Measurements from ENCODE around the gene FRS2.

The FRS2 gene

DNA sequence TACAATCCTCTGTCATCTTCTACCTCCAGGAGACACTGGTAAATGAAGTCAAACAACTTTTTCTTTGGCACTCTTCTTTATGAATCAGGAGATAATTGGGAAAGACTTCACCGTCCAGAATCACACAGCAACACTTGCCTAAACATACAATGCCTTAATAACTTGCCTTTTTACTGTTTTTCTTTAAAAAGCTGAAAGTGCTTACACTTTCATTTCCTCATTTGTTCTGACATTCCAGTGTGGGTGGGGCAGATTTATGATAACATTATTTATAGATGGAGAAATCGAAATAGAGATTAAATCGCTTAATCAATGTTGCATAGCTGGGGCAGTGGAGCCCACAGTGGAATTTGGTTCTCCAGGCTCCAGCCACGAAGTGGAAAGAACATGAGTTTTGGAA, 2.8 kb upstream of the FRS2 start:
- DNase-seq, result no peak

DNA sequence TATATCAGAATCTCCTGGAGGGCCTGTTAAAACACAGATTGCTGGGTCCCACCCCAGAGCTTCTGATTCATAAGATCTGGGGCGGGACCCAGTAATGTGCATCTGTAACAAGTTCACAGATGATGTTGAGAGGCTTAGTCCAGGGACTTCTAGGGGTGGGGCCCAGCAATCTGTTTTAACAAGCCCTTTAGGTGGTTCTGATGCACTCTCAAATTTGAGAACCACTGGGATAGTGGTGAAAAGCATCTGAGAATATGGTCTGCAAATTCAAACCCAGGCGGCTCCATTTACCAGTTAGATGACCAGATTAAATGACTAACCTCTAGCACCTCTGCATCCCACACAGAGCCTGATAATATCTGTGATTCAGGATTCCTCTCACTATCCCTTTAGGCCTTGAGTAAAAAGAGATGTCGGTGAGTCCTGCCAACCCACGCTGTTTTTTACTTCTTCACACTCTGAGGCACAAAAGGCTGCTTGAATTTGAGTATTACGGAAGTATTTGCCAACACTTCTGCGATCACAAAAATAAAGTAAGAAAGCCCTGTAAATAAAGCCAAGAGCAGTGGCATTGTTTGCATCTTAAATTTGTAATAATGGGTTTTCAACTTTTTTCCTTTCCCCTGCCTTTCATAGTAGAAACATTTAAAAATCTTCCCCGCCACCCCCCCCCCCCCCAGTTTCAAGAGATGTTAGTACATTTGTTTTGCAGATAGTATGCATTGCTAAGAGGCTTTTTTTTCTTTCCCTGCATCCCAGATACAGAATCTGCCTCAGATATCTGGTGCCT, 1.8 kb upstream of the FRS2 start:
- no peak for DNase-seq

DNA sequence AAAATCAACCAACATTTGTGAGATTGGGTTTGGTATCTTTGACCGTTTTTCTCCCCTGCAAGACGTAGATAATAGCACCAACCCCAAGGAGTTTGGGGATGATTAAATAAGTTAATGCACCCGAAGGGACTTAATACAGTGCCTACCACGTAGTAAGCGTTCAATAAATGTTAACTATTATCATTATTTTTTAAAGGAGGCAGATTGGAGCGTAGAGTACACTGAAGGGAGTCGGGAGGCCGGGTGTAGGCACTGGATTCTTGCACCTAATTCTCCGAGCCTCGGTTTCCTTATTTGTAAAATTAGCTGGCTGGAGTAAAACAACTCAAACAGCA, 367 bp upstream of the FRS2 start:
- no peak for DNase-seq

DNA sequence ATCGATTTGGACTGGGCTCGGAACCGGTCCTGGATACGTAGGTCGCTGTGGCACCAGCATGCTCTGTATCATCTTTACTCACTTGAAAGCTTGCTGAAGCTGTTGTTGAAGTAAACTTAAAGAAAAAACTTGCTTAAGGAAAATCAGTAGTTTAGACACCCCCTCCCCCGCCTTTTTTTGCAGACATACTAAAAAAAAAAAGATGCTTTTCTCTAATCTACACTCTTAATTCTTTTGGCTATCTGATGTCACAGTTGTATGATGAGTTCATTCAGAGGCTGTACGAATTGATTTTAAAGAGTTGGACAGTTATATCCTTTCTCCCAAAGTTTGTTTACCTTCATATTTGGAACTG, 865 bp downstream of the FRS2 start:
- no peak for DNase-seq

DNA sequence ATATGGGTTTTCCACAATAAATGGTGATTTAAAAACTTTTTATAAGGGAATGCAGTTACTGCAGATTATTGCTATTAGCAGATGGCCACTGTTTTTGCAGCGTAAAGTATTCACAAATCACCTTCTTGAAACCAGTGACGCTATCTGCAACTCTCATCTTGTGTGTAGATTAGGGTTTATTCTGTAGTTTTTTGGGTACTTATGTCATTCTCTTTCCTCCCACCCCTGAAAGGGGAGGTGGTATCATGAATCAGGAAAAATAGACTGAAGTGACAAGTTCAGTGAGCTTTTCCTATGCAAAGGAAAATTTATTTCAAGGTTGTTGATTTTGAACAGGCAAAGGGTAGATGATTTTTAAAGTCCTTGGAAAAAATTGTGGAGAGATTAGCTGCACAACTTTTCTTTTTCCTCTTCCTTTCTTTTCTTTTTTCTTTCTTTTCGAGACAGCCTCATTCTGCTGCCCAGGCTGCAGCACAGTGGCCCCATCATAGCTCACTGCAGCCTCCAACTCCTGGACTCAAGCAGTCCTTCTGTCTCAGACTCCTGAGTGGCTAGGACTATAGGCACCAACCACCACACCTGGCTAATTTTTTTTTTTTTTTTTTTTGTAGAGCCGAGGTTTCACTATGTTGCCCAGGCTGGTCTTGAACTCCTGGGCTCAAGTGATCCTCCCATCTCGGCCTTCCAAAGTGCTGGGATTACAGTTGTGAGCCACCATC, 1.6 kb downstream of the FRS2 start:
- no peak for DNase-seq

DNA sequence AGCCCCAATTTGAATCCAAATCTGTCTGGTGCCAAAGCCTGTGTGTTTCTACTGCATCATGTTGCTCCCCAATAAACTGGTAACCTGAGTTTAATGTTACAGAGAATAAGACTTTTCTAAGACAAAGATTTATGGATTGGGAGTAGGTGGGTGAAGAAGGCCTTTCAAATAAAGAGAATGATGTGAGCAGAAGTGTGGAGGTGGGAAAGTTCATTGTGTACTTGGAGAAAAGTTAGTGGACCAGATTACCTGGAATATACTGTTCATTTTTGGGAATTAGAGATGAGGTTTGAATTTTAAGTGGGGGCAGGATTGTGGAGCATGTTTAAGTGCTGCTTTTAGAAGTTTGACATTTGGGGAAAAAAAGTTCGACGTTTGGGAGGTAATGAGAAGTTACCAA, 3.1 kb downstream of the FRS2 start:
- DNase-seq, result no peak

DNA sequence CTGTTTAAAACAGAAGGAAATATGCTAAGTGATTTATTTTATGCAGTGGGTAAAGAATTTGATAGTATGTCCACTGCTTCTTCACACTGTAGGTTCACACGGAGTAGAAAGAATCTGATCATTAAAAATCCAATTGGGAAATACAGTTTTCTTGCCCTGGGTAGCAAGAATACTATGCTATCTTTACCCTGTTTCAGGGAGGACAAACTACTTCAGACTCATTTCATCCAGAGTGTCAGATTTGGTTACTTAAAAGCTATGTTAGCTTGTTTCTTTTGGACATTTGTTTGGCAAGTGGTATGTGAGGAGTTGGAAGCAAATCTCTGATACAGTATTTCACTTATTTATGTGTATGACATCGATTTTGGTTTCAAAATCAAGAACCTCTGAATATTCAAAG, 4.3 kb downstream of the FRS2 start:
- no peak for DNase-seq

DNA sequence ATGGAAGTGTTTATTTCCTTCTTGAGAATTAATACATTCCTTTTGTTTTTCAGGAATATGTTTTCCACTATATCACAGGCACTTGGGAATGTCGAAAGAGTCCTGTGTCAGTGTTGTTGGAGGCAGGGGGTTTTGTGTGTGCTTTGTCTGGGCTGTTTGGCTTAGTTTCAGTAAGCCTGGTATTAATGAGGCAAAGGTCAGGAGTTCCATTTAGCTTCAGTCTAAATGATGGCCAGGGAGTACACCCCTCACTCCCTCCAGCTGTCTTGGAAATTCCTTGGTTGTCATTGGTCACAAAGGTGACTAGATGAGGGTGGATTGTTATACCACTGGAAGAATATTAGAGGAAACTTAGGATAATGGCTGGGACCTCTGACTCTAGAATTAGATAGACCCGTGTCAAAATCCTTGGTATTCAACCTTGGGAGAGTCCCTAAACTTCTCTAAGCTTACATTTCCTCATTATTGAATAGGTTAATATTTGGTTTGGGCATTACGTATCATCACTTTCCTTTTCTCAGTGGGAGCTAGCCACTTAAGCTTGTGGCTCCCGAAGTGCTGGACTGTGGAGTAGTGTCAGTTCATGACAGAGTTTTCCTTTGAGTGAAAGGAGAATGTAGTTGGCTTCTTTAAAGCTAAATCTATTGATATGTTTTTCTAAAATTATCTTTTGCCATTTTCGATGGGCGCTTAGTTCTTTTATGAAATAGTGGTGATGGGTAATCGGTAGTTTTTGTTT, 5.2 kb downstream of the FRS2 start:
- DNase-seq, result no peak

DNA sequence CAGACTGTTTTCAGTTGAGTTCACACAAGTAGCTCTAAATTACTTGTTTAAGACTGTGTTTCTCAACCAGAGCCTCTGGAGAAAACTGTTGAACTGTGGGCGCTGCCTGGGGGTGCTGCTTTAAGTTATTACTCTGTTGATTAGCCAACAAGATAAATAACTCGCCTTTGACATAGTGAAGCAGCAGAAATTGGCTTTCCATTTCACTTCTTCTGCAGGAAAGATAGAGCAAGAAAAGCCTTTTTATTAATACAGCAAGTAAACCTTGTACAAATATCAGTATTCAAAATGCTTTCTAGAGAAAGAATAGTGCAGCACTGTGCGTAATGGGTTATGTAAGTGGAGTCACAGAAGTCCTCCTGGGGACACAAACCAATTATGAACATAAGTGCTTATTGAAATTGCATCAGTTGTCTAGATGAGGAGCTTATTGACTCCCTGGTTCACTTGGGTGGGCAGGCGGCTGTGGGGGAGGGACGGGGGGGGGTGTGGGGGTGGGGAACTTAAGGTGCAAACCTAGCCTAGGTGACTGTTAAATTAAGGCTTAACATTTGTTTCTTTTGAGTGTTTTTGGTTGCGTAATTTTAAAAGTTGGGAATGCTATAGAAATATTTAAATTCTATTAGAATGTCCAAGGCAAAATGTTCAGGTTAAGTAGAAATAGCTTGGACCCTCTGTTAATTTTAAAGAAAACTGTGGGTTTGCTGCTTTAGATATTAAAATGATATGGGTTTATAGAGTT, 6.3 kb downstream of the FRS2 start:
- DNase-seq, result no peak

DNA sequence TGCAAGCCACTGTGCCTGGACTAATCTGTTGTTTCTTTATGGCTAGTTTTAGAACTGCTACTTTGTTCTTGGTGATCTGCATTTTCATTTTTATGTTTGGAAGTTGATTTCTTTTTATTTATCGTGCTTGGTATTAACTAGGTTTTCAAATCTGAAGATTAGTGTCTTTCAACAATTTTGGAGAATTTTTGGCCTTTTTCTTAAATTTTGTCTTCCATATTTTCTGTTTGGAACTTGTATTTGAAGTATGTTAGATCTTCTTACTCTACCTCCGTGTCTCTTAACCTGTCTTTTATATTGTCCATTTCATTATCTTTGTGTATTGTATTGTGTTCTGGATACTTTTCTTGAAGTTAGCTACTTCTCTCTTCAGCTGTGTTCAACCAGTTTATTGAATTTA, 9.5 kb downstream of the FRS2 start:
- no peak for DNase-seq

DNA sequence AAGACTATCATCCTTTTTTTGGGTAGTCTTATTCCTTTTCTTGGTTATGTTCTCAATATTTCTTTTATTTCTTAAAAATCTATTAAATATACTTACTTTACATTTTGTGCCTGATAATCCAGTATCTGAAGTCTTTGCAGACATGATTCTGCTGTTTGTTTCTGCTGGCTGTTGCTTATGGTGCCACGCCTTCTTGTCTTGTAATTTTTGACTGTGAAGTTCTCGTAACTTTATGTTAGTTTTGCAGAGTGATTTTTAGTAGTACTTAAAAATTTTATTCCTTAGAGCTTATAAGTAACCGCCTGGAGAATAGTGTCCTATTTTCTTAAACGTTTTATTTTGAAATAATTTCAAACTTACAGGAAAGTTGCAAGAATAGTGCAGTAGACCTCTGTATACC, 10.5 kb downstream of the FRS2 start:
- DNase-seq, result no peak

DNA sequence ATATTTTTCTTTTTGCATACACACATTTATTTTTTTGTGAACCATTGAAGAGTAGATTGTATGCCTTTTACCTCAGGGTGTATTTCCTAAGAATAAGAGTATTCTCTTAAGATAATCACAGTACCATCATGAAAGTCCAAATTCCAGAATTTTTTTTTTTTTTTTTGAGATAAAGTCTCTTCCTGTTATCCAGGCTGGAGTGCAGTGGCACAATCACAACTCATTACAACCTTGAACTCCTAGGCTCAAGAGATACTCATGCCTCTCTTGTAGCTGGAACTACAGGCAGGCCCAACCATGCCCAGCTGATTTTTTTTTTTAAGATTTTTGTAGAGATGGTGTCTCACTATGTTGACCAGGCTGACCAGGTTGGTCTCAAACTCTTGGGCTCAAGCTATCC, 10.9 kb downstream of the FRS2 start:
- DNase-seq, result no peak

DNA sequence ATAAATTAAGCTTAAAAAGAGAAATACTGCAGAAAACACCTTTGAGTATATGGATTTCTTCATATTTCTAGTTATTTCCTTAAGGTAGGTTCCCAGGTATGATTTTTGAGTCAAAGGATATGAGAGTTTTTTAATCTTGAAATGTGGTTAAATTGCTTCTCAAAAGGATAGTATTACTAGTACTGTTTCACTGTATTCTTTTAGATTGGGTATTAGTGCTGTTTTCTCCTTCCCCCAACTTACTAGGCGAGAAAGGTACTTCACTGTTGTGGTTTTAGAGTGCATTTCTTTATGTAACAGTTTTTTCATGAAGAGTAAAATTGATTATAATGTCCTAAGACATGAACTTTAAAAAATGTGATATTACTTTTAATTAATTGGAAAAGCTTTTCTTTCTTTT, 13.5 kb downstream of the FRS2 start:
- DNase-seq, result no peak

DNA sequence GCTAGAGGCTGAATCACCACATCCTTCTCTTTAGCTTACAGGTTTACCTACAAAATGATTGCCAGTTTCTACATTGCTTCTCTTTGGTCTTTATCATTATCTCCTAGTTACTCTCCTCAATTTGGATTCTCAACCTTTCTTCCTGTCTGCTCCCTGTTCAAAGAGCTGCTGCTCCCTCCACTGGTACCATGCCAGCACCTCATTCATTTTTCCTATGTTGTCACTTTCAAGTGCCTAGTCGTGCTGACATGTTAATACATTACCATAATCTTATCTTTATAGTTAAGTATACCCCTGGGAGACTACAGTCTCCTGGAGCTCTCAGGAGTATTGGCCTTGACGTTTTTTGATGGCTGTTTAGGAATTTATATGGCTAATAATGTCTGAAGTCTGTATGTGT, 14.2 kb downstream of the FRS2 start:
- no peak for DNase-seq

DNA sequence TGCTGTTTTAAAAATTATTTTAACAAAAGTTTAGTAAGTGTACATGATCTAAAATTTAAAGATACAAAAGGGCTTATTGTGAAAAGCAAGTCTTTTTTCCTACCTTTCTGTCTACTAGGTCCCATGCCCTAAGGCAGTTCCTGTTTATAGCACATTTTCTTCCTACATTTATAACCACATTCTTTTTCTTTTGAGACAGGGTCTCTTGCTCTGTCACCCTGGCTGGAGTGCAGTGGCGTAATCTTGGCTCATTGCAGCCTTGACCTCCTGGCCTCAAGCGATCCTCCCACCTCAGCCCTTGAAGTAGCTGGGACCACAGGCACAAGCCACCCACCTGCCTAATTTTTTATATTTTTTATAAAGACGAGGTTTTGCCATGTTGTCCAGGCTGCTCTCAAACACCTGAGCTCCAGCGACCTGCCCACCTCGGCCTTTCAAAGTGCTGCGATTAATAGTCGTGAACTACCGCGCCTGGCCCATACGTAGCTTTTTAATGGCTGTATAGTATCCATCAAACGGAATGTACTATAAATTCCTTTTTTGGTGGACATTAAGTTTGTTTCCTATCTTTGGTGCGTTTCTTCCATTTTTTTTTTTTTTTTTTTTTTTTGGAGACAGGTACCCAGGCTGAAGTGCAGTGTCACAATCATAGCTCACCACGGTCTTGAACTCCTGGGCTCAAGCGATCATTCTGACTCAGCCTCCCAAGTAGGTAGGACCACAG, 20.9 kb downstream of the FRS2 start:
- no peak for DNase-seq

DNA sequence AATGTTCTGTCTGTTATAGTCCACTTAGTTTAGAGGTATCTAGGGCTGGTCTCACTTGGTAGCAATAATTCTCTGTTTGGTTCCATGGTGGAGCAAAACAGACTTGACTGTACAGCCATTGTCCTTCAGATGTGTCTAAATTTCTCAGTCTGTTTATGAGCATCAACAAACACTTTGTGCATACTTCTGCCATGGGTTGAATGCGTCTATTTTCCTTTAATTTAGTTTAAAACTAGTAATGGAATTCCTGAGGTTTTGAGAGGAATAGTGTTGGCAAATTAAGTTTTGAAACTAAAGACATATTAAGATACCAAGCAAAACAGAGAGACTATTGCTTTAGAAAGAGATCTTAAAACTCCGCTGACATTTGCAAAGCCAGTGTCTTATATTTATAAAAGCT, 22.6 kb downstream of the FRS2 start:
- DNase-seq, result no peak

DNA sequence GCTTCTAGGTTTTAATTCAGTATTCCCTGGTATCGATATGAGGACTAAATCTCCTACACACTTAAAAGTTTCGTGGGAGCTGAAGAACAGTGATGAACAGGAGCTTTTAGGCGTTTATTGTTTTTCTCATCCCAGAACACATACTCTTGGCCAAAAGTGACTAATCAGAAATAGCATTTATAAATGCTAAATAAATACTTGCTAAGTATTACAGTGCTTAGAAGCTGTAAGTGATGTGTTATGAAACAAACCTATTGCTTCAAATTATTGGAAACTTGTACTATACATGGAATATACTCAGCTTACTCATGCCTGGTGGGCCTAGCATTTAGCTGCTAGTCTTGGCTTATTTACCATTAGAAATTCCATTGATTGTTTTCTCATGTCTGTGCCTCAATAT, 24.9 kb downstream of the FRS2 start:
- no peak for DNase-seq

DNA sequence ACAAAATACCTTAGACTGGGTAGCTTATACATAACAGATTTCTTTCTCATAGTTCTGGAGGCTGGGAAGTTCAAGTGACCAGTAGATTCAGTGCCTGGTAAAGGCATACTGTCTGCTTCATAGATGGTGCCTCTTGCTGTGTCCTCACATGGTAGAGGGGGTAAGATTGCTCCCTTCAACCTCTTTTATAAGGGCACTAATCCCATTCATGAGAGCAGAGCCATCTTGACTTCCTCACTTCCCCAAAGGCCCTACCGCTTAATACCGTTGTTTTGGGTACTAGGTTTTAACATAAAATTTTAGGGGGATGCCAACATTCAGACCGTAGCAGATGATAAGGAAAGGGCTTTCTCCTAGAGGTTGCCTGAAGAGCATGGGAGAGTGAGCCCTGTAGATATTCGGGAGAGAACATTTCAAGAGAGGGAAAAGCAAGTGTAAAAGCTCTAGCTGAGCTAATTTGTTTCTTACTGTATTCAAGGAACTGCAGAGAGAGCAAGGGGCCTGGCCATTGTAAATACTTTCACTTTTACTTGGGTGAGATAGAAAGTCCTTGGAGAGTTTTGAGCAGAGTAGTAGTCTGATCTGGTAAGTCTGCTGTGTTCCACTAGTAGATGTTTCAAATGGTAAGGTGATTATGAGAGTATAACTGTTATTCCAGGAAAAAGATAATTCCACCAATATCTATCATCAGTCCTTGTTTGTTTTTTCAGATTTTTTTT, 27.3 kb downstream of the FRS2 start:
- DNase-seq, result no peak

DNA sequence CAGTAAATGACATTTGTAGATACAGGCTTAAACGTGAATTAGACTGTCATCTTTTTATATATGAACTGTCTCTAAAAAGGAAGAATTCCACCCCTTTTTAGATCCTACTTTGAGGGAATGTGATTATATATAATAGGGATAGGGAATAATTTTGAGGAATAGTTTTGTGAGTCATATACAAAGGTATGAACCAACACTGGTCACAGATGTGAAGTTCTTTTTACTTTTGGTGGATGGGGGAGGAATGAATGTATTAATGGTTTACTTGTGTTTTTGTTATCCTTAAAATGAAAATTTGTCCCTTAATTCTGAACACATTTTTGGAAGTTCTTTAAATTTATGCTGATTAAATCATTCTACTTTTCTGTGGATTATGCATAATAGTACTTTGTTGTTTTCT, 30.4 kb downstream of the FRS2 start:
- DNase-seq, result no peak

DNA sequence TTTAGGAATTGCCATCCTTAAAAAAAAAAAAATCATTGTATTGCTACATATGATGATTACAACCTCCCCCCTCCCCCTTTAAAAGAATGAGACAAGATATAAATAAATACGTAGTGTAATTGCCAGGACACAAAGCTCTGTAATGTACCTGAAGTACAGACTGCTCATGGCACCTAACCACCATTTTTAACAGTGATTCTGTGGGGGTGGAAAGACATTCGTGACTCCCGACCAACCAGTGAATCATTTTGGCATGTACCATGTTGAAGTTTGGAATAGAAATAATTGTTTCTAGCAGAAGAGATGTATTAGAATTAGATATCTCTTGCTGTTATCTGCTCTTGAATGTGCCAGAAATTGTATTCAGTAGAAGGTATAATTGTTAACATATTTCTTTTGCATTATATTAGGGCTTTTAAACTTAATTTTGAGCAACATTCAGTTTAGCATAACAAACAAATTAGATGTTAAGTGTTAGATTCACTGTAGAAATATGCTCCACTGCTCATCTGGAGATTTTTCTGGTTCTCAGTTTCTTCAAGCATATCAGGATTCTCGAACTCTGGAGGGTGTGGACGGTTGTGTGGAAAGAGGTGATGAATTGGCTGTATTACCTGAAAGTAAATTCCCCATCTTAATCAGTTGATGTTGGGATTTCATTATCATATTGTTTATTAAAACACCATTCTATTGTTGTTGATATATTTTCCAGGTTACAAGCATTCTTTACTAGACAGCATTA, 31.1 kb downstream of the FRS2 start:
- no peak for DNase-seq

DNA sequence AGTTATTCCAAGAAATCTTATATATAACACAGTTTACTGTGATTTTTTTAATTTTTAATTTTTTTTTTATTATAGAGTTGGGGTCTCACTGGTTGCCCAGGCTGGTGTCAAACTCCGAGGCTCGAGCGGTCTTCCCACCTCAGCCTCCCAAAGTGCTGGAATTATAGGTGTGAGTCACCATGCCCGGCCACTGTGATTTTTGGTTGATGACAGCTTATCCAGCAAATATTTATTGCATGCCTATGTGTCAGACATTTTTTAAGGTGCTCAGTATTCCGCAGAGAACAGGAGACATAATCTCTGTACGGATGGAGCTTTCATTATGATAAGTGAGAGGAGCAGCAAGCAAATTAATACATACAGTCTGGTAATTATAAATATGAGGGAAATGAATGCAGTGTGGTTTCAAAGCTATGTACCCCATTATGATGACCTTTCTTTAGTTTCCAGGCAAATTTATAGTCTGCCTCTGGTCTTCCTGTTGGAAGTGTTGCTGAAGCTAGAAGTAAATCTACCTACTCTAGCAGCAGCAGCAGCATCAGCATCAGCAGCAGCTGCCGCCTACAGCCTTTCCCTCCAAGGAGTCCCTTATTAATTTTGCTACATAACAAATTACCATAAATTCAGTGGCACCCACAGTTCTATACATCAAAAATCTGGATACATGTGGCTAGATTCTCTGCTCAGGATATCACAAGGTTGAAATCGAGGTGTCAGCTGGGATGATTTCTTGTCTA, 32.3 kb downstream of the FRS2 start:
- DNase-seq, result no peak

All from NCI-H1092 (cell line).